ENCODE data around the gene FAM184A. TPM values are rescaled to one million over a fixed set of nuclear protein-coding genes. Genes with fewer than 3 reads are reported as not detected.

The FAM184A gene
- total RNA-seq, 2 experiments from 2014 or later, result 13.8 to 14.5 TPM

DNA sequence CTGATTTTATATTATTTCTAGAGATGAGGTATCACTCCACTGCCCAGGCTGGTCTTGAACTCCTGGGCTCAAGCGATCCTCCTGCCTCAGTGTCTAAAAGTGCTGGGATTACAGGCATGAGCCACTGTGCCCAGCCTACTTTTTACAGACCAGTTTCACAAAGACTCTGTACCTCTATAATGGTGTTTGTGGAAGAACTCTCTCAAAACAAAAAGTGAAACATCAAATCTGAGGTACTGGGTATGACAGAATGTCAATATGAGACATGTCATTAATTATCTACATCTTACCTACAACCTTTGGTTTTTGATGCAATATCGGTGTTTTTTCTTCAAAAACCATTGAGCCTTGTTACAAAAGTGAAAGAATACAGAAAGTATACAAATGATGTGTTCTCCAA is 94.1 kb downstream of the FAM184A start:
- no peak overlapping the region for H3K4me3 Mint-ChIP-seq
- peaks cover 2% of the 10 kb centered on the region for H3K36me3 Mint-ChIP-seq (ENCODE audit: low read depth)
- POLR2A ChIA-PET, result no interaction called here
- H3K4me1 Mint-ChIP-seq, result peaks cover 2% of the 10 kb centered on the region
- H3K27ac Mint-ChIP-seq, result no peak overlapping the region
- CTCF ChIA-PET, result no interaction called here
- H3K27me3 Mint-ChIP-seq, result no peaks in the 10 kb centered on the region
- ATAC-seq (no peak), DNase-seq (no peak)
- no peaks in the 10 kb centered on the region for H3K9me3 Mint-ChIP-seq (ENCODE audit: low read depth)
- intact Hi-C loops (cut with DNase I, micrococcal nuclease), result no loop called here

DNA sequence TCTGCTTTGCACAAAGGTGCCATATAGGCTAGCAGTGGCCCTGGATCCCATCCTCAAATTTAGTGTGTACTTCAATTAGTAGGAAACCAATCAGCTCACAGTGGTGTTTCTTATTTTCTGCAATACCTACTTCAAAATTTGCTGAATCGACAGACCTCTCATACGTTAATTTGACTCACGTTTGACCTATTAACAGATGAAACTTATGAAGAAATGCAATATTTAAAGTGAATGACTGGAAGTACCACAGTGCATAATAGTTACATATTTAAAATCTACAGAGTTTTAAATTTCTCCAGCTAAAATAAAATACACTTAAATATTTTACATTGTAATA is 95.9 kb downstream of the FAM184A start:
- CTCF ChIA-PET, result interaction anchor here (0.8 to 1.5 kb wide), 7 partner anchors 8 to 147 kb away, joined by 3 to 4 read pairs (median 3); no protein-coding TSS in a partner anchor
- intact Hi-C loops (cut with DNase I, micrococcal nuclease), result no loop called here
- no peaks in the 10 kb centered on the region for H3K9me3 Mint-ChIP-seq (ENCODE audit: low read depth)
- H3K36me3 Mint-ChIP-seq (ENCODE audit: low read depth), result peaks cover 12% of the 10 kb centered on the region
- H3K27me3 Mint-ChIP-seq, result no peaks in the 10 kb centered on the region
- no peak overlapping the region for H3K4me3 Mint-ChIP-seq
- ATAC-seq (no peak), DNase-seq (no peak)
- H3K27ac Mint-ChIP-seq, result no peak overlapping the region
- POLR2A ChIA-PET, result no interaction called here
- peaks cover 2% of the 10 kb centered on the region for H3K4me1 Mint-ChIP-seq

DNA sequence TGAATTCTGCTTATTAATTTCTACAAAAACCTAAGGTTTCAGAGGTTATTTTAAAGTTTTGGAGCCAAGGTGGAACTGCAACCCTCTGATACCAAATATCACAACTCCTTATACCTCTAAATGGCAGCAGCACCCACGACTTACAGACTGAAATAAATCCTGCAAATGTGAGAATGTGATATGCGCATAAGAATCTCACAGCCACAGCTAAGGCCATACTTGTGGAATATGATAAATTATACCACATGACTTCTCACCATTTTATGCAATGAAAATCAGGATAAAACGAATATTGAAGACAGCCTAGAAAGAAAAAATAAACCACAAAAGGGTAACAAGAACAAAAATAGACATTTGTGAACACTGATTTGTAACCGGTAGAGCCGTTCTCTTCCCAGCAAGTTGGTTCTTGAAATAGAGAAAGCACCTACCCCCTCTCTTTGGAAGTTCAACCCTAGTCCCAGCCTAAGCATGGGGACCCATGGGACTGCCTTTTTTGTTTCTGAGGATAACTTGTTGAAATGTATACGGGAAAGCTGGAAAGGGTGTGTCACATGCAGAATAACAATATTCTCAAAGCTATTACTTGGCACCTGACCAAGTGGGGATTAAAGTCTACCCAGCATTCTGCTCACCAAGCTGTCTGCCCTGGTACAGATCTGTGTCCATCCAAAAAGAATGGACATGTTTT is 96.4 kb downstream of the FAM184A start:
- intact Hi-C loops (cut with DNase I, micrococcal nuclease), result no loop called here
- ChIA-PET POLR2A (no interaction called here), CTCF (interaction anchor here (0.8 to 1.5 kb wide), 7 partner anchors 8 to 148 kb away, joined by 3 to 4 read pairs (median 3); no protein-coding TSS in a partner anchor)
- no peak overlapping the region for H3K4me3 Mint-ChIP-seq
- peaks cover 12% of the 10 kb centered on the region for H3K36me3 Mint-ChIP-seq (ENCODE audit: low read depth)
- H3K27ac Mint-ChIP-seq, result no peak overlapping the region
- H3K9me3 Mint-ChIP-seq (ENCODE audit: low read depth), result no peaks in the 10 kb centered on the region
- ATAC-seq, result no peak
- peaks cover 2% of the 10 kb centered on the region for H3K4me1 Mint-ChIP-seq
- DNase-seq, result no peak
- H3K27me3 Mint-ChIP-seq, result no peaks in the 10 kb centered on the region

DNA sequence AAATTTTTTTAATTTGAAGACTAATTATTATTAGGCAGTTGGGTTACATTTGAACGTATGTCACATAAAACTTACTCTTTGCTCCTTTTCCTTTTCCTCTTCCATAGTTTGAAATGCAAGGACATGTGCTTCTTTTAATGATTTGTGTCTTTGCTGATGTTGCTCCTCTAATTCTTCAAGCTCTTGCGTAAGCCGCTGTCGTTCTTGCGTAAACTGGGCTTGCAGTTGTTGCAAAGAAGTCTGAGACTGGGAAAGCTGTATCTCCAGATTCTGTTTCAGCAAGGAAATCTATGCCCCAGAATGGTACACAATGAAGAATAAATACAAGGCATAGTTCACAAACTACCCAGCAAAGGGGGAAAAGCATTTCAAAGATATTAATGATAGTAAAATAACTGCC is 98.4 kb downstream of the FAM184A start:
- ChIA-PET CTCF (no interaction called here), POLR2A (no interaction called here)
- no peaks in the 10 kb centered on the region for H3K4me1 Mint-ChIP-seq
- intact Hi-C loops (cut with DNase I, micrococcal nuclease), result no loop called here
- no peaks in the 10 kb centered on the region for H3K9me3 Mint-ChIP-seq (ENCODE audit: low read depth)
- H3K4me3 Mint-ChIP-seq, result no peak overlapping the region
- H3K36me3 Mint-ChIP-seq (ENCODE audit: low read depth), result peaks cover 19% of the 10 kb centered on the region
- H3K27me3 Mint-ChIP-seq, result no peaks in the 10 kb centered on the region
- ATAC-seq (no peak), DNase-seq (no peak)
- no peak overlapping the region for H3K27ac Mint-ChIP-seq

DNA sequence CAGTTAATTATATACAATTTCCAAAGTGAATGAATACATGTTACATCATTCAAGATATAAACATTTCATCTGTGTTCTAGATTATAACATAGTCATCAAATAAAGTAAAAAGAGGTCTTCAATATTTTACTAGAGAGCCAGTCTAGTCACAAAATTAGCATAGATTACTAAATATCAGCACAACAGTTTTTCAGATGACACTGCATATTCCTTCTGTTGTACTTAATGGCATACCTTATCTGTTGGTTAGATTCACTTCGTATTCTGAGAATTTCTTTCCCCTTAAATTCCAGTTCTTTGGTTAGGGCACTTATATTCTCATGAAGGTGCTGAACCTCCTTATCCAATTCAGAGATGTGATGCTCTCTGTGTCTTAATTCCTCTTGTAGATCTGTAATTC is 103.7 kb downstream of the FAM184A start:
- Mint-ChIP-seq H3K4me1 (no peaks in the 10 kb centered on the region), H3K27ac (no peak overlapping the region), H3K36me3 (ENCODE audit: low read depth) (peaks cover 18% of the 10 kb centered on the region), H3K27me3 (no peaks in the 10 kb centered on the region), H3K9me3 (ENCODE audit: low read depth) (no peaks in the 10 kb centered on the region), H3K4me3 (no peak overlapping the region)
- ATAC-seq, result no peak
- ChIA-PET CTCF (interaction anchor here (0.6 to 13.3 kb wide), 4 partner anchors 8 to 263 kb away, joined by 3 to 280 read pairs (median 4); no protein-coding TSS in a partner anchor), POLR2A (no interaction called here)
- DNase-seq, result no peak
- intact Hi-C loops (cut with DNase I, micrococcal nuclease), result no loop called here

DNA sequence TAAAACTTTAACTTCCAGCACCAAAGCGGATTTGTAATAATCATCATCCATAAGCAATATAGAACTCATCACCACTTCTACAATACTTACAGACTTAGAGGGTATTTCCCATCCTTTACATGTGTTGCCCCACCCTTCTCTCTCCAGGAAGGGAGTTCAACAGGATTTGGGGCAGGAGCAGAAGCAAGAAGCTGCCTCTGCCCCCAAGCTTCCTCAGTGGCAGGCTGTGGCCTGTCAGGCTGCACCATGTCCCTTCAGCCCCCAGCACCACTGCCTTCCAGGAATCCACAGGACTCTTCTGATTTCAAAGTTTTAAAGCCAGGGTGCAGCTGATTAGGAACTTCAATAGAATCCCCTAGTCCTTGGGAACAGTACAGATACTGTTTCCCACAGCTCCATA is 106.8 kb downstream of the FAM184A start:
- DNase-seq (no peak), ATAC-seq (no peak)
- H3K36me3 Mint-ChIP-seq (ENCODE audit: low read depth), result peaks cover 5% of the 10 kb centered on the region
- no peaks in the 10 kb centered on the region for H3K27me3 Mint-ChIP-seq
- POLR2A ChIA-PET, result no interaction called here
- CTCF ChIA-PET, result interaction anchor here (13.3 kb wide), 1 partner anchor 141 kb away, joined by 280 read pairs; no protein-coding TSS in a partner anchor
- intact Hi-C loops (cut with DNase I, micrococcal nuclease), result no loop called here
- no peaks in the 10 kb centered on the region for H3K4me1 Mint-ChIP-seq
- no peak overlapping the region for H3K27ac Mint-ChIP-seq
- no peaks in the 10 kb centered on the region for H3K9me3 Mint-ChIP-seq (ENCODE audit: low read depth)
- no peak overlapping the region for H3K4me3 Mint-ChIP-seq

DNA sequence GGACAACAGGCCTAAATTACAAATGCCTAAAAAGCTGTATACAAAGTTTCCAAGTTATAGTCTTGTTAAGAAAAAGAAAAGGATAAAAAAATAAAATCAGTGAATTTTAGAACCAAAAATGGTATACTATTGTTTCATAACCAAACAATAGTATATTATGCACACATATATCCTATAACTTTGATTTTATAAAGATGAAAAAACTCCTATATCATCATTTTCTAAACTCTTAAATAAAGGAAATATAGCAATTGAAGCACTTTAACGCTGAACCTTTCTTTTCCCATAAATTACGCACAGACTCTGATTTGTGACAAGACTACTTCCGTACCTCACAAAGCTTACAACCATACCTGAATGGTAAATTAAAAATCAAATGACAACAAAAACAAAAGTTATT is 107.6 kb downstream of the FAM184A start:
- Mint-ChIP-seq H3K4me3 (no peak overlapping the region), H3K9me3 (ENCODE audit: low read depth) (no peaks in the 10 kb centered on the region), H3K27me3 (no peaks in the 10 kb centered on the region), H3K36me3 (ENCODE audit: low read depth) (peaks cover 3% of the 10 kb centered on the region), H3K4me1 (no peaks in the 10 kb centered on the region), H3K27ac (no peak overlapping the region)
- POLR2A ChIA-PET, result no interaction called here
- CTCF ChIA-PET, result interaction anchor here (13.3 kb wide), 1 partner anchor 142 kb away, joined by 280 read pairs; no protein-coding TSS in a partner anchor
- intact Hi-C loops (cut with DNase I, micrococcal nuclease), result no loop called here
- DNase-seq (no peak), ATAC-seq (no peak)

DNA sequence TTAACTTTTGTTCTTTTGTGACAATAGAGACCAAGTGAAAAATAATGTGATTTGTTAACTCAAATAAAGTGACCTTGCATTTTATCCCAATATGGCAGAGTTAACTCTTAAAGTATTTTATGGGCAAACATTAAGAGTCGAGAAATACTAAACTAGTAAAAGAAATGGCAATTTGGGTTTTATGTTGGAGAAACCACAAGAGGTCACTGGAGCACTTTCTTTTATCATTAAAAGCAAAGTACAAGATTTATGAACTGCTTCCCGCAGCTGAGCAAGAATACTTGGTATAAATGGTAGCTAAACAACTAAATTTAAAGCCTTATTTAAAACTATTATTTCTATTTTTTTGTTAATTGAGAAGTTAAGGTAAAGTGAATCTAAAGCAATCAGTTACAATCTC is 110.0 kb downstream of the FAM184A start:
- no peaks in the 10 kb centered on the region for H3K4me1 Mint-ChIP-seq
- CTCF ChIA-PET, result interaction anchor here (0.6 to 13.3 kb wide), 10 partner anchors 9 to 379 kb away, joined by 3 to 280 read pairs (median 3); no protein-coding TSS in a partner anchor
- H3K27me3 Mint-ChIP-seq, result no peaks in the 10 kb centered on the region
- no peaks in the 10 kb centered on the region for H3K9me3 Mint-ChIP-seq (ENCODE audit: low read depth)
- POLR2A ChIA-PET, result no interaction called here
- no peak overlapping the region for H3K27ac Mint-ChIP-seq
- no peak overlapping the region for H3K4me3 Mint-ChIP-seq
- ATAC-seq, result no peak
- no peak for DNase-seq
- no peaks in the 10 kb centered on the region for H3K36me3 Mint-ChIP-seq (ENCODE audit: low read depth)
- intact Hi-C loops (cut with DNase I, micrococcal nuclease), result loop anchor here (1.0 to 10.0 kb wide), 3 partner anchors 142 to 684 kb away; partner anchors contain the start of gene MAN1A1 (in 1 of the 2)

DNA sequence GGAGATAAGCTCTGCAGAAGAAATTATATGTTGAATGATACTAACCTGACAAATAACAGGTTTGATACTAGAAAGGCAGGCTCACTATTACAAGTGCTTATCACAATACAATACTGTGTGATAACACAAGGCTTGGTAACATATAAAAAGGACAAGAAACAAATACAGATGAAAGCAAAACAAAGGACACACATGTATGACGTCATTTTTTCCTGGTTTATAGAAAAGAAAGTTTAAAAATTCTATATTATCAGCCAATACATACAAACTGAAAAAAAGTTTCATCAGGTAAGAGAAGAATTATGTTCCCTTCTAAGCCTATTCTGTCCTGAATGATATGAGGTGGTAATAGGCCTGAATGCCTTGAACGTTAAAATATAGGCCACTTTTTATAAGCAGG is 111.2 kb downstream of the FAM184A start:
- Mint-ChIP-seq H3K27me3 (no peaks in the 10 kb centered on the region), H3K4me1 (no peaks in the 10 kb centered on the region), H3K9me3 (ENCODE audit: low read depth) (no peaks in the 10 kb centered on the region), H3K4me3 (no peak overlapping the region), H3K27ac (no peak overlapping the region), H3K36me3 (ENCODE audit: low read depth) (no peaks in the 10 kb centered on the region)
- ATAC-seq (no peak), DNase-seq (no peak)
- POLR2A ChIA-PET, result no interaction called here
- intact Hi-C loops (cut with DNase I, micrococcal nuclease), result loop anchor here in 1 of 2 experiments (10.0 kb wide), 2 partner anchors 378 to 682 kb away; partner anchors contain the start of gene MAN1A1
- CTCF ChIA-PET, result interaction anchor here (0.9 to 13.3 kb wide), 3 partner anchors 15 to 181 kb away, joined by 3 to 280 read pairs (median 4); no protein-coding TSS in a partner anchor

DNA sequence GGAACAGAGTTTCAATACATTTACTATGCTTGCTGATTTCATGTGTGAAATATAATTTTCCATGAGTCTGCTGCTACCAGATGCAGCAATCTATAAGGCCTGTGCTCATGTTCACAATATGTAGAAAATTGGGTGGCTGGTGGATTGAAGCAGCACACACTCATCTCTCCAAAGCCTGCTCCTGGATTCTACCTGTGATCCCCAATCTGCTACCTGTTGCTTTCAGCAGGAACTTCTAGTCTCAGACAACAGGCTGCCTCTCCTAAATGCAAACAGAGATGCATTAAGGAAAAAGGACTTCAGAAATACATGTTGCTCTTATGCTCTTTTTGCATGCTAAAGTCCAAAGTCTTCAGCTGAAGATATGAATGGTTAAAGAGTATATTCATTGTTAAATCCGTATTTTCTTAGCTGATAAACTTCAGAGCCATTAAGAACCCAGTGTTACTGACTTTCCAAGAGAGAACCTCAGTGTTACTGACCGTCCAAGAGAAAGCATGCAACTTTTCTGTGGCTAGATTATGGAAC is 112.6 kb downstream of the FAM184A start:
- POLR2A ChIA-PET, result no interaction called here
- no peak overlapping the region for H3K27ac Mint-ChIP-seq
- ATAC-seq (no peak), DNase-seq (no peak)
- CTCF ChIA-PET, result interaction anchor here (0.9 to 13.3 kb wide), 3 partner anchors 16 to 162 kb away, joined by 4 to 280 read pairs (median 4); no protein-coding TSS in a partner anchor
- no peaks in the 10 kb centered on the region for H3K27me3 Mint-ChIP-seq
- H3K9me3 Mint-ChIP-seq (ENCODE audit: low read depth), result no peaks in the 10 kb centered on the region
- intact Hi-C loops (cut with DNase I, micrococcal nuclease), result loop anchor here in 1 of 2 experiments (10.0 kb wide), 2 partner anchors 379 to 681 kb away; partner anchors contain the start of gene MAN1A1
- no peaks in the 10 kb centered on the region for H3K36me3 Mint-ChIP-seq (ENCODE audit: low read depth)
- H3K4me1 Mint-ChIP-seq, result no peaks in the 10 kb centered on the region
- no peak overlapping the region for H3K4me3 Mint-ChIP-seq

DNA sequence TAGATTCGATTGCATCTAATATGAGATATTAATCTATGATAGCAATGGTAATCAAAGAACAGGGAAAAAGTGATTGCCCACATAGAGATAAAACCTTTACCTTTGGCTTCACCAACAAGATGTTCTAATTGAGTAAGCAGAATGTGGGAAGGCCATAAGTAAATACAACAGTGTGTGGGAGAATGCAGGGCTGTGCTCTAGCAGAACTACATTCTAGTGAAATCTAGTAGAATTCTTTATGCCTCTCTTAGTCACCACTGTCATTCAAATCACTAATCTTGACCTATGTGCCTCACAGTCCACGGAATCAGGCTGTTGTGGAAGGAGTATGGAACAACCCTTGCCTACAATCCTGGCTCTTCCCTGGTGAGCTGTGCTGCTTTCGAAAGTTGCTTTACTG is 113.1 kb downstream of the FAM184A start:
- Mint-ChIP-seq H3K4me3 (no peak overlapping the region), H3K27me3 (no peaks in the 10 kb centered on the region), H3K36me3 (ENCODE audit: low read depth) (no peaks in the 10 kb centered on the region), H3K4me1 (no peaks in the 10 kb centered on the region), H3K9me3 (ENCODE audit: low read depth) (no peaks in the 10 kb centered on the region), H3K27ac (no peak overlapping the region)
- DNase-seq, result no peak
- intact Hi-C loops (cut with DNase I, micrococcal nuclease), result loop anchor here in 1 of 2 experiments (10.0 kb wide), 2 partner anchors 379 to 681 kb away; partner anchors contain the start of gene MAN1A1
- POLR2A ChIA-PET, result no interaction called here
- CTCF ChIA-PET, result interaction anchor here (0.6 to 13.3 kb wide), 3 partner anchors 147 to 351 kb away, joined by 4 to 280 read pairs (median 5); no protein-coding TSS in a partner anchor
- ATAC-seq, result no peak

DNA sequence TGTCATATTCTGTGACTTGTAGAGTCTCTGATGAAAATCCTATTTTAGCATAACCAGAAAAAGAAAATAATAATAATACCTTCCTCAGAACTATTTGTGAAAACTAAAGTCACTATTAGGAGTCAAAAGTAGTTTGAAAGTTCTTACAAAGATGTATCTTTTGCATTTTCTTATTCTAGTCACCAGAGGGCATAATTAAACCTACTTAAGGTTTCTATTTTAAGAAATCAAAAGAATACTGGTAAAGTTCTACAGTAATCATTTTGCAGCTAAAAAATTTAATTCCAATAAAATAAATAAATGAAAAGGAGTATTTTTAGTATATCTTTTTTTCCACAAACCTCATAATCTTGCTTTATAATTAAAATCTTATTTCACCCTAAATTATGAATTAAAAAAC is 115.5 kb downstream of the FAM184A start:
- Mint-ChIP-seq H3K9me3 (ENCODE audit: low read depth) (no peaks in the 10 kb centered on the region), H3K36me3 (ENCODE audit: low read depth) (no peaks in the 10 kb centered on the region), H3K27ac (no peak overlapping the region), H3K4me3 (no peak overlapping the region), H3K27me3 (no peaks in the 10 kb centered on the region), H3K4me1 (peaks cover 7% of the 10 kb centered on the region)
- DNase-seq (no peak), ATAC-seq (no peak)
- CTCF ChIA-PET, result interaction anchor here (0.6 to 13.3 kb wide), 10 partner anchors 13 to 166 kb away, joined by 3 to 280 read pairs (median 4); no protein-coding TSS in a partner anchor
- intact Hi-C loops (cut with DNase I, micrococcal nuclease), result loop anchor here (1.0 to 10.0 kb wide), 3 partner anchors 147 to 678 kb away; partner anchors contain the start of gene MAN1A1 (in 1 of the 2)
- POLR2A ChIA-PET, result no interaction called here

Measured in activated CD4-positive, alpha-beta T cell treated with anti-CD3 and anti-CD28 coated beads for 36 hours (primary cell).